Endothelial cell of hepatic sinusoid (primary cell): ENCODE results near the gene COX10.

Experiments used
- in situ Hi-C: cut with HindIII; loops from 2 replicates; pipeline ENCODE4 v1.10.0; 2017; ENCODE audit warnings: low sequenced_read_pairs

COX10 gene

DNA sequence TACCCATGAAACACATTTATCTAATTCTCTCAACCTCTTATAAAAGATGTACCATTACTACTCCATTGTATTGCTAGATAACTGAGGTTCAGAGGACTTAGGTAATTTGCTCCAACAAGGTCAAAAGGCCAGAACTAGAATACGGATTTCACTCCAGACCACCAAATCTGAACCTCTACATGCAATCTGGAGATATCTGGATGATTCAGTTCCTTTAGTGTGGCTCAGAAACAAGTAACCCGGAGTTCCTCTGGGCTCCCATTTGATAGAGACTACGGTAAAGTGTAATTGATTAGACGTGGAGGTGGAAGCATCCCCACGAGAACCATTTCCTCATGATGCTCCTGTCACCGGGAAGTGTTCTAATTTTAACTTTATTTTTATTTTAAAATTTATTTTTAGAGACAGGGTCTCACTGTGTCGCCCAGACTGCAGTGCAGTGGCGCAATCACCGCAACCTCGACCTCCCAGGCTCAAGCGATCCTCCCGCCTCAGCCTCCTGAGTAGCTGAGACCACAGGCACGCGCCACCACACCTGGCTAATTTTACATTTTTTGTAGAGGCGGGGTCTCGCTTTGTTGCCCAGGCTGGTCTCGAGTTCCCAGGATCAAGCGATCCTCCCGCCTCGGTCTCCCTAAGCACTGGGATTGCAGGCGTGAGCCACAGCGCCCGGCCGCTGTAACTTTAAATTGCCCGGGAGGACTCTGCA, 608 bp upstream of the COX10 start:
- in situ Hi-C loops: no loop called here

GRCh38 chr17:14070344-14070984, 1.2 kb downstream of the COX10 start:
- in situ Hi-C loops: no loop called here

GRCh38 chr17:14072881-14073280, 3.6 kb downstream of the COX10 start:
- in situ Hi-C loops: no loop called here

GRCh38 chr17:14078027-14078426, 8.7 kb downstream of the COX10 start:
- in situ Hi-C loops: no loop called here

GRCh38 chr17:14080847-14081251, 11.5 kb downstream of the COX10 start:
- in situ Hi-C loops: no loop called here

- in situ Hi-C loops: no loop called here
These were observed 13.5 kb downstream of the COX10 start for GRCh38 chr17:14082848-14083247.

GRCh38 chr17:14084955-14085354, 15.7 kb downstream of the COX10 start:
- in situ Hi-C loops: no loop called here

- in situ Hi-C loops: no loop called here
These were observed 16.9 kb downstream of the COX10 start for GRCh38 chr17:14086189-14086588.

DNA sequence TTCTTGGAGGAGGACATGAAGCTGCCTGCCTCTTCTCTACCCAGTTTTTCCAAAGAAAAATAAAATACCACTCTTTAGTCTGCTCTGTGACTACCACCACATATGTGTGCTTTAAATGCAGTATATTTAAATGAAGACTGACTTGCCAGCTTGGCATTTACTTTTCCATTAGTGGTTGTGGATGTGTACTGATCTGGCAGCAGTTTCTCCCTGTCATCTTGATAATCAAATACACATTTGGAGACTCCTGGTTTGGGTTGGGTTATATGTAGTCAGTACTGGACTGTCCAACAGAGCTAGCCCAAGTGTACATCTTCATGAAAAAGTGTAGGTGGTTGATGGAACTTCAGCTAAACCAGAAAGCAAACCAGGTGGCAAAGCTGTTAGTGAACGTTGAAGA, 19.9 kb downstream of the COX10 start:
- in situ Hi-C loops: no loop called here

GRCh38 chr17:14091367-14091766, 22.1 kb downstream of the COX10 start:
- in situ Hi-C loops: no loop called here

GRCh38 chr17:14092808-14093207, 23.5 kb downstream of the COX10 start:
- in situ Hi-C loops: no loop called here

- in situ Hi-C loops: no loop called here
These were observed 25.6 kb downstream of the COX10 start for GRCh38 chr17:14094676-14095601.

GRCh38 chr17:14095631-14096030, 26.3 kb downstream of the COX10 start:
- in situ Hi-C loops: no loop called here

GRCh38 chr17:14098246-14098645, 28.9 kb downstream of the COX10 start:
- in situ Hi-C loops: no loop called here

GRCh38 chr17:14101976-14102375, 32.7 kb downstream of the COX10 start:
- in situ Hi-C loops: no loop called here

DNA sequence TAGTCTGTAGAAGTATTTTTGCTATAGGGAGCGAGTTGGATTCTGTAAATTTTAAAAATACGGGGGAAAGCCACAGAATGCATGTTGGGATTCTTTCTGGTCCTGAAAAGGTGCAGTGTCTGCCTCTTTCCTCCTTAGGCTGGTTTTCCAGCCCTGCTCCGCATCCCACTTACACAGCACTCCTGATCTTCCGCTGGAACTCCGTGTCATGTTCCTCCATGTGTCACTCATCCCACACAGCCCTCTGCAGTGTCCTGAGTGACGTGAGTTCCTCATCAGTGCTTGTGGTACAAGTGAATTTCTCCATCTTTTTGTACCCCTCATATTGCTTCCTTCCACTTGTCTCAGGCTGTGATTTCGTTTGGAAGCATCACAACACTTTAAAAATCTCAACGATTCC, 34.5 kb downstream of the COX10 start:
- in situ Hi-C loops: no loop called here

GRCh38 chr17:14104734-14105133, 35.4 kb downstream of the COX10 start:
- in situ Hi-C loops: no loop called here

- in situ Hi-C loops: no loop called here
These were observed 38.6 kb downstream of the COX10 start for GRCh38 chr17:14107889-14108288.

DNA sequence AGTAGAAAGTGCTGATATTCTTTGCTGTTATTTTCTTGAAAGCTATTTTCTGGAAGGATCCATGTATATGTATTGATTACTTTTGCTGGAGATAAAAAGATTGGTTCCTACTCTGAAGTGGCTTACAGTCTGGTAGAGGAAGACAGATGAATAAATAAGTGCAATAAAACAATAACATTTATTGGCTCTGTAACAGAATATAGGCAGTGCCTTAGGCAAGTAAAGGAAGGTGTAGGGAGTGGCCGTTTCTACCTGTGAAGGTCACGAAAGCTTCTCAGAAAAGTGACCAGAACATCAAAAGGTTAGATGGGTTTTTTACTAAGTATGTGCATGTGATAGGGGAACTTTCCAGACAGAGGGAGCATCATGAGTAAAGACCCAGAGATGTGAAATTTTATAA, 43.1 kb downstream of the COX10 start:
- in situ Hi-C loops: no loop called here

- in situ Hi-C loops: no loop called here
These were observed 43.8 kb downstream of the COX10 start for GRCh38 chr17:14113137-14113536.

- in situ Hi-C loops: no loop called here
These were observed 47.1 kb downstream of the COX10 start for GRCh38 chr17:14116263-14117024.
